Upper lobe of right lung (tissue), 1 donor: ENCODE data around the gene PLEKHG1. TPM values are rescaled to one million over a fixed set of nuclear protein-coding genes. Genes with fewer than 3 reads are reported as not detected.

Experiments
- ATAC-seq: fragments of 200-7000 bp; cut with Tn5 transposase; one replicate; pipeline ENCODE4 v1.9.1; 2020; ENCODE audit warnings: mild to moderate bottlenecking, moderate library complexity
- DNase-seq: peaks from one replicate; pipeline ENCODE4 v3.0.0-alpha.2; 2020
- H3K27ac ChIP-seq: fragments of 200-600 bp; one replicate; pipeline ENCODE4 v1.8.0; 2022
- H3K27me3 ChIP-seq: fragments of 200-600 bp; one replicate; pipeline ENCODE4 v1.8.0; 2022; ENCODE audit warnings: mild to moderate bottlenecking
- H3K36me3 ChIP-seq: fragments of 200-600 bp; one replicate; pipeline ENCODE4 v1.8.0; 2022
- H3K4me1 ChIP-seq: fragments of 200-600 bp; one replicate; pipeline ENCODE4 v1.8.0; 2022
- H3K4me3 ChIP-seq: fragments of 200-600 bp; one replicate; pipeline ENCODE4 v1.8.0; 2022; ENCODE audit warnings: mild to moderate bottlenecking
- H3K9me3 ChIP-seq: fragments of 200-600 bp; one replicate; pipeline ENCODE4 v1.8.0; 2022
- CTCF ChIP-seq: fragments of 200-600 bp; IDR thresholded peaks from one replicate; pipeline ENCODE4 v1.8.0; 2022; ENCODE audit warnings: antibody characterized with exemption
- intact Hi-C: fragments of 100-400 bp; cut with DNase I; formaldehyde crosslinking; loops from one replicate; pipeline ENCODE4 v1.11.0; 2022
- total RNA-seq: library from RNA; stranded (reverse); fragmentation: NEBNext Ultra II Directional; extraction: Animal tissue kit (Norgen Biotek cat#: 25700); gene quantifications from one replicate; pipeline ENCODE4 v1.2.1, GENCODE V29; 2021
- donor health status: DM: no; HTN: yes; CAD: no; lungs with severe emphysema.

Gene PLEKHG1
- total RNA-seq, 1 donor from 2014 or later: 34.6 TPM

GRCh38 chr6:150636808-150637207 lies 37.1 kb downstream of the PLEKHG1 start:
- TF ChIP-seq CTCF: no peak
- intact Hi-C loops: no loop called here

DNA sequence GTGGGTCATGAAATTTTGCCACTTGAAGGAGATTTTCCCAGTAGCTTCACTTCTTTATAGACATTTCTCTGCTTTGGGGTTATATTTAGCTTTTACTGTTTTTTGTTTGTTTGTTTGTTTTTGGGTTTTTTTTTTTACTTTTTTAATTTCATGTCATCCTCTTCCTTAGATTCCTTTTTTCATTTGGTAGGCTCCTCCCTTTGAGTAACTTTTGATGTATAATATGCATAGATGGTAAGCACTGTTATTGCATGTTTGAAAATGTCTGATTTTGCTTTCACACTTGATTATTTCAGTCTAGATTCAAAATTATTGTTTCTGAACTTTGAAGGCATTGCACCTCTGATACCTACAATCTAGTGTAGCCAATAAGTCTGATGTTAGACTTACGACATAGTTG lies 37.6 kb downstream of the PLEKHG1 start:
- Histone ChIP-seq H3K27me3 (no peaks in the 10 kb centered on the region), H3K4me3 (no peak overlapping the region), H3K4me1 (peaks cover 23% of the 10 kb centered on the region), H3K27ac (no peak overlapping the region), H3K9me3 (no peaks in the 10 kb centered on the region), H3K36me3 (no peaks in the 10 kb centered on the region)
- no peak for DNase-seq
- ATAC-seq: no peak
- intact Hi-C loops: no loop called here
- TF ChIP-seq CTCF: no peak

More at GRCh38 chr6:150636808-150637207, 37.1 kb downstream of the PLEKHG1 start:
- no peak overlapping the region for H3K27ac ChIP-seq
- peaks cover 26% of the 10 kb centered on the region for H3K4me1 ChIP-seq
- no peak for DNase-seq
- no peak for ATAC-seq
- no peaks in the 10 kb centered on the region for H3K9me3 ChIP-seq
- no peak overlapping the region for H3K4me3 ChIP-seq
- no peaks in the 10 kb centered on the region for H3K27me3 ChIP-seq
- H3K36me3 ChIP-seq: no peaks in the 10 kb centered on the region

DNA sequence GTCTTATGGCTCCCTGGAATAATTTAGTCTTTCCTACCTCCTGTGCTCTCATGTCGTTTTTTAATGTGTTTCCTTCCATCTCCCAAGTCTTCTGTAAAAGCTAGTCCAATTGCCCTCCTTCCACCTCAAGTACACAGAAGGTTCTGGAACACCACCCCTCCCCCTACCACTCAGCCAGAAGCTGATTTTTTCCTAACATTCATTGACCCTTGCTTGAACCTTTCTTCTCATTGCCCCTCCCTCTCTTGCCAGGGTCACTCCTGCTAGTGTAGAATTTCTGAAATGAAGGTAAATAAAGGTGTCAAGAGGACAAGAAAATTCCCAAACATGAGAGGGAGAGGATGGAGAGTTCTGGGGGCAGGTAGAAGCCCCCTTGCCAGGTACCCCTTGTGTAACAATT lies 38.6 kb downstream of the PLEKHG1 start:
- intact Hi-C loops: no loop called here
- H3K27me3 ChIP-seq: no peaks in the 10 kb centered on the region
- TF ChIP-seq CTCF: no peak
- H3K4me3 ChIP-seq: no peak overlapping the region
- no peak overlapping the region for H3K27ac ChIP-seq
- DNase-seq: no peak
- H3K9me3 ChIP-seq: no peaks in the 10 kb centered on the region
- ATAC-seq: no peak
- peaks cover 13% of the 10 kb centered on the region for H3K4me1 ChIP-seq
- H3K36me3 ChIP-seq: no peaks in the 10 kb centered on the region

DNA sequence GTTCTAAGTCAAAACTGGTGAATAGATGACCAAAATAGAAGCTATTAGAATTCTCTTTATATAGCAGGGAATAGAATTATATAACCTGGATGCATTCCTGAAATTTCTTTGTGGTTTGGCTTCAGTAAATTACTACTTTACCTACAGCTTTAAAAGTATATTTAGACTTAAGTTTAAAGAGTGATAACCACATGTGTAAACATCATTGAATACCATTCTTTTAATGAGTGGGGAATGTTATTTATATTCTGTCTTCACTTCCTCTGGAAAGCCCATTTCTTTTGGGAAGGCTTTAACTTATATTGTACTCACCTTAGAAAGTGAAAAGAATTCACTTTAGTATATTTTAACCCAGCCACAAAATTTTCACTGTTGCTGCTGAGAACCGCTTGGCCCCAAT lies 39.1 kb downstream of the PLEKHG1 start:
- no peak for TF ChIP-seq CTCF
- no peak for ATAC-seq
- peaks cover 12% of the 10 kb centered on the region for H3K4me1 ChIP-seq
- intact Hi-C loops: no loop called here
- no peak overlapping the region for H3K27ac ChIP-seq
- H3K4me3 ChIP-seq: no peak overlapping the region
- H3K9me3 ChIP-seq: no peaks in the 10 kb centered on the region
- no peak for DNase-seq
- no peaks in the 10 kb centered on the region for H3K27me3 ChIP-seq
- H3K36me3 ChIP-seq: no peaks in the 10 kb centered on the region

GRCh38 chr6:150639823-150640331 lies 40.2 kb downstream of the PLEKHG1 start:
- Histone ChIP-seq H3K36me3 (no peaks in the 10 kb centered on the region), H3K27me3 (no peaks in the 10 kb centered on the region), H3K9me3 (no peaks in the 10 kb centered on the region), H3K4me3 (no peak overlapping the region), H3K27ac (no peak overlapping the region), H3K4me1 (peaks cover 12% of the 10 kb centered on the region)
- no peak for ATAC-seq
- intact Hi-C loops: no loop called here
- DNase-seq: no peak
- TF ChIP-seq CTCF: no peak
